ENCODE results near the gene RAB10.
"Not testable (repeated sequence)": the region's sequence is repeated elsewhere in the genome, so short reads cannot be mapped to it uniquely, and the experiment has no call there.

Gene RAB10

GRCh38 chr2:26058390-26058789 lies 24.5 kb downstream of the RAB10 start:
- no peak for DNase-seq (ENCODE audit: low read depth)

GRCh38 chr2:26059542-26059941 lies 25.7 kb downstream of the RAB10 start:
- no peak for DNase-seq (ENCODE audit: low read depth)

GRCh38 chr2:26061539-26061938 lies 27.7 kb downstream of the RAB10 start:
- no peak for DNase-seq (ENCODE audit: low read depth)

- DNase-seq (ENCODE audit: low read depth): no peak
These were observed 31.0 kb downstream of the RAB10 start for GRCh38 chr2:26064846-26065245.

- no peak for DNase-seq (ENCODE audit: low read depth)
These were observed 33.5 kb downstream of the RAB10 start for GRCh38 chr2:26067186-26067974.

GRCh38 chr2:26067980-26068507 lies 34.2 kb downstream of the RAB10 start:
- no peak for DNase-seq (ENCODE audit: low read depth)

- DNase-seq (ENCODE audit: low read depth): peak; percentile 27
These were observed 34.9 kb downstream of the RAB10 start for GRCh38 chr2:26068602-26069298.

GRCh38 chr2:26070730-26071129 lies 36.8 kb downstream of the RAB10 start:
- no peak for DNase-seq (ENCODE audit: low read depth)

- DNase-seq (ENCODE audit: low read depth): no peak
These were observed 39.3 kb downstream of the RAB10 start for GRCh38 chr2:26072925-26073768.

- DNase-seq (ENCODE audit: low read depth): no peak
These were observed 39.9 kb downstream of the RAB10 start for GRCh38 chr2:26073830-26074229.

- DNase-seq (ENCODE audit: low read depth): no peak
These were observed 40.8 kb downstream of the RAB10 start for GRCh38 chr2:26074676-26075075.

- DNase-seq (ENCODE audit: low read depth): no peak
These were observed 41.3 kb downstream of the RAB10 start for GRCh38 chr2:26075173-26075572.

- DNase-seq (ENCODE audit: low read depth): no peak
These were observed 42.2 kb downstream of the RAB10 start for GRCh38 chr2:26076001-26076587.

- no peak for DNase-seq (ENCODE audit: low read depth)
These were observed 43.4 kb downstream of the RAB10 start for GRCh38 chr2:26077291-26077690.

GRCh38 chr2:26078939-26079338 lies 45.1 kb downstream of the RAB10 start:
- no peak for DNase-seq (ENCODE audit: low read depth)

- no peak for DNase-seq (ENCODE audit: low read depth)
These were observed 46.5 kb downstream of the RAB10 start for GRCh38 chr2:26080356-26080755.

- DNase-seq (ENCODE audit: low read depth): not testable (repeated sequence)
These were observed 47.0 kb downstream of the RAB10 start for GRCh38 chr2:26080925-26081324.

GRCh38 chr2:26081556-26081955 lies 47.7 kb downstream of the RAB10 start:
- DNase-seq (ENCODE audit: low read depth): no peak

- DNase-seq (ENCODE audit: low read depth): no peak
These were observed 52.3 kb downstream of the RAB10 start for GRCh38 chr2:26086155-26086637.

- no peak for DNase-seq (ENCODE audit: low read depth)
These were observed 52.9 kb downstream of the RAB10 start for GRCh38 chr2:26086779-26087178.

GRCh38 chr2:26088038-26088643 lies 54.3 kb downstream of the RAB10 start:
- DNase-seq (ENCODE audit: low read depth): no peak
